Measurements from ENCODE around the gene TNRC18.

DNA sequence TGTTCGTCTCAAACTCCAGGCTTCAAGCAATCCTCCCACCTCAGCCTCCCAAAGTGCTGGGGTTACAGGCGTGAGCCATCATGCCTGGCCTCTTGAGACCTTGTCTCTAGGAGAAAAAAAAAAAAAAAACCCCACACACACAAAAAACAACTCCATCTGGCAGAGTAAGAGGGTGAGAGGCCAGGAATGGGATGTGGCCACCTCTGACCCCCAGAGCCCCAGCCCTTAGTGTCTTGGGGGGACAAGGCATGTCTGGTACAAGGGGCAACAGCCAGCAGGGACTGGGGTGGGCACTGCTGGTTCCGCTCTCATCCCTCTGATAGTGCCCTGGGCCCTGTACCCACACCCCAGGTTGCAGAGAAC, 15.6 kb upstream of the TNRC18 start:
- TF ChIP-seq GATA1 (IDR thresholded peaks at IDR 0.05; ENCODE audit: low read depth, low read length) (no peak), POLR2A (IDR thresholded peaks at IDR 0.05; ENCODE audit: low read length) (no peak)
